ENCODE results near the gene SNX1. TPM values are rescaled to one million over a fixed set of nuclear protein-coding genes. Genes with fewer than 3 reads are reported as not detected.
A peak's percentile ranks its signal among the peaks of the same experiment; 100 is the strongest.

The SNX1 gene
- total and polyA plus RNA-seq, 10 of the 15 experiments (the other 5 are each of a cell fraction or from before 2014, with no cell fraction given), result 17.8 to 115 (median 96.3) TPM

GRCh38 chr15:64090527-64090926, 5.3 kb upstream of the SNX1 start (continued):
- TF ChIP-seq ZBTB40 (IDR thresholded peaks at IDR 0.05; ENCODE audit: borderline replicate concordance) (no peak), SP1 (IDR thresholded peaks at IDR 0.05; ENCODE audit: low read depth, low read length) (no peak), MEF2B (IDR thresholded peaks at IDR 0.05; ENCODE audit: partially characterized antibody, poor library complexity, severe bottlenecking) (no peak), GATAD2B (conservative IDR thresholded peaks at IDR 0.05; ENCODE audit: low read depth) (no peak), TCF3 (IDR thresholded peaks at IDR 0.05; ENCODE audit: borderline replicate concordance, insufficient read depth, low read depth, low read length) (0 out of 2 replicates have a peak, but pooled peaks have one; percentile 50), SPI1 (IDR thresholded peaks at IDR 0.05; ENCODE audit: borderline replicate concordance, insufficient read depth, low read depth, low read length) (peak; percentile 66; the same call in 1 of the 2 replicates), SMC3 (IDR thresholded peaks at IDR 0.05; ENCODE audit: borderline replicate concordance, low read length) (no peak), SUPT20H (IDR thresholded peaks at IDR 0.05; ENCODE audit: borderline replicate concordance, control insufficient read depth, low read depth, low read length) (no peak), ATF2 (IDR thresholded peaks at IDR 0.05; ENCODE audit: low read length) (no peak), RUNX3 (IDR thresholded peaks at IDR 0.05; ENCODE audit: low read length) (no peak), ZNF687 (IDR thresholded peaks at IDR 0.05) (no peak), GABPA (IDR thresholded peaks at IDR 0.05; ENCODE audit: low read depth) (no peak), BCL11A (IDR thresholded peaks at IDR 0.05; ENCODE audit: low read depth, low read length) (0 out of 2 replicates have a peak, but pooled peaks have one; percentile 30), ZNF217 (IDR thresholded peaks at IDR 0.05) (no peak), PRDM15 (CRISPR knock-in tag; IDR thresholded peaks at IDR 0.05) (no peak)

All from GM12878 (cell line).